MCF 10A (cell line): Measurements from ENCODE around the gene TENT5D. TPM values are rescaled to one million over a fixed set of nuclear protein-coding genes. Genes with fewer than 3 reads are reported as not detected.
A peak's percentile ranks its signal among the peaks of the same experiment; 100 is the strongest.

Experiments
- BruUV-seq: library from RNA; stranded (reverse); fragments of 400-500 nt; replicated peaks from 2 replicates; lab custom pipeline; 2021; lab: Mats Ljungman, UMichigan
- CTCF ChIA-PET: fragments of 300-600 bp; sonication (Branson Sonifier 250); formaldehyde crosslinking; extraction: SDS; loops from one replicate; lab custom pipeline; 2021; ENCODE audit warnings: antibody characterized with exemption, inconsistent platforms; lab: Yijun Ruan, JAX
- POLR2A ChIA-PET: fragments of 300-600, 350-650 bp; sonication (Branson Sonifier 250); formaldehyde crosslinking; extraction: SDS; loops from one replicate; lab custom pipeline; 2020; ENCODE audit warnings: antibody characterized with exemption, inconsistent platforms; lab: Yijun Ruan, JAX
- DNase-seq: peaks from one replicate; pipeline ENCODE4 v3.0.0-alpha.2; 2018; ENCODE audit not compliant: unreplicated experiment
- H3K27ac Mint-ChIP-seq: one replicate; pipeline ENCODE4 v1.8.0; 2022; ENCODE audit warnings: mild to moderate bottlenecking, low read depth, mixed read lengths; ENCODE audit not compliant: unreplicated experiment
- H3K27me3 Mint-ChIP-seq: one replicate; pipeline ENCODE4 v1.8.0; 2022; ENCODE audit warnings: mixed read lengths; ENCODE audit not compliant: insufficient read depth, unreplicated experiment
- H3K36me3 Mint-ChIP-seq: one replicate; pipeline ENCODE4 v1.8.0; 2022; ENCODE audit warnings: mild to moderate bottlenecking, moderate library complexity, mixed read lengths; ENCODE audit not compliant: insufficient read depth, unreplicated experiment
- H3K4me1 Mint-ChIP-seq: one replicate; pipeline ENCODE4 v1.8.0; 2022; ENCODE audit warnings: mixed read lengths; ENCODE audit not compliant: insufficient read depth, unreplicated experiment
- H3K4me3 Mint-ChIP-seq: one replicate; pipeline ENCODE4 v1.8.0; 2022; ENCODE audit warnings: mild to moderate bottlenecking, moderate library complexity, mixed read lengths; ENCODE audit not compliant: unreplicated experiment
- H3K9me3 Mint-ChIP-seq: one replicate; pipeline ENCODE4 v1.8.0; 2022; ENCODE audit warnings: mixed read lengths; ENCODE audit not compliant: unreplicated experiment
- intact Hi-C: fragments of 100-400 bp; cut with micrococcal nuclease; formaldehyde crosslinking; loops from 2 replicates; pipeline ENCODE4 v1.14.1; 2022
- total RNA-seq: library from RNA; stranded (reverse); gene quantifications from 2 replicates; pipeline ENCODE4 v1.2.3, GENCODE V29; 2022
- TF ChIP-seq, protein P1 (sequence below): fragments of 200-600 bp; IDR thresholded peaks from one replicate; pipeline ENCODE4 v1.8.0; 2022; ENCODE audit warnings: antibody characterized with exemption, mild to moderate bottlenecking; ENCODE audit not compliant: unreplicated experiment

TENT5D gene
- total RNA-seq, 1 experiment from 2014 or later: not detected

DNA sequence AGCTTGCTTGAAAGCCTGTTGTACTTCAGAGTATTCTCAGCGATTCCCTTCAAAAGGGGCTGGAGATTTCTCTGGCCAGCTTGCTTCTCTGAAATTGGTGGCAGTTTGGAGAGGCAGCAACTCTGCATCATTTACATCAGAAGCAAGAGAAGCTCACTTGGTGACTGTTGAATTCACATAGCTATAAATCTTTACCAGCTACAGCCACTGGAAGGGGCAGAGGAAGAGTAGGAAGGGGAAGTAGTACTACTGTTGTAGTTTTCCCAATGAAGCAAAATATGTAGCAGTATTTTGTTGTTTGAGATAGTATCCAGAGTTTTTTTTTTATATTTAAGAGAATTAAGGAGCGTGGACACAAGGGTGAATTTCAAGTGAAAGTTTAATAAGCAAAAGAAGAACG is 2.8 kb downstream of the TENT5D start:
- intact Hi-C loops: no loop called here
- no TSS peak for BruUV-seq
- TF ChIP-seq, protein P1, sequence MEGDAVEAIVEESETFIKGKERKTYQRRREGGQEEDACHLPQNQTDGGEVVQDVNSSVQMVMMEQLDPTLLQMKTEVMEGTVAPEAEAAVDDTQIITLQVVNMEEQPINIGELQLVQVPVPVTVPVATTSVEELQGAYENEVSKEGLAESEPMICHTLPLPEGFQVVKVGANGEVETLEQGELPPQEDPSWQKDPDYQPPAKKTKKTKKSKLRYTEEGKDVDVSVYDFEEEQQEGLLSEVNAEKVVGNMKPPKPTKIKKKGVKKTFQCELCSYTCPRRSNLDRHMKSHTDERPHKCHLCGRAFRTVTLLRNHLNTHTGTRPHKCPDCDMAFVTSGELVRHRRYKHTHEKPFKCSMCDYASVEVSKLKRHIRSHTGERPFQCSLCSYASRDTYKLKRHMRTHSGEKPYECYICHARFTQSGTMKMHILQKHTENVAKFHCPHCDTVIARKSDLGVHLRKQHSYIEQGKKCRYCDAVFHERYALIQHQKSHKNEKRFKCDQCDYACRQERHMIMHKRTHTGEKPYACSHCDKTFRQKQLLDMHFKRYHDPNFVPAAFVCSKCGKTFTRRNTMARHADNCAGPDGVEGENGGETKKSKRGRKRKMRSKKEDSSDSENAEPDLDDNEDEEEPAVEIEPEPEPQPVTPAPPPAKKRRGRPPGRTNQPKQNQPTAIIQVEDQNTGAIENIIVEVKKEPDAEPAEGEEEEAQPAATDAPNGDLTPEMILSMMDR: no peak
- Mint-ChIP-seq H3K27ac (no peak overlapping the region), H3K4me1 (no peaks in the 10 kb centered on the region), H3K9me3 (peaks cover 15% of the 10 kb centered on the region), H3K36me3 (no peaks in the 10 kb centered on the region), H3K27me3 (no peaks in the 10 kb centered on the region), H3K4me3 (no peak overlapping the region)
- DNase-seq: no peak
- CTCF ChIA-PET: no interaction called here
- POLR2A ChIA-PET: no interaction called here

DNA sequence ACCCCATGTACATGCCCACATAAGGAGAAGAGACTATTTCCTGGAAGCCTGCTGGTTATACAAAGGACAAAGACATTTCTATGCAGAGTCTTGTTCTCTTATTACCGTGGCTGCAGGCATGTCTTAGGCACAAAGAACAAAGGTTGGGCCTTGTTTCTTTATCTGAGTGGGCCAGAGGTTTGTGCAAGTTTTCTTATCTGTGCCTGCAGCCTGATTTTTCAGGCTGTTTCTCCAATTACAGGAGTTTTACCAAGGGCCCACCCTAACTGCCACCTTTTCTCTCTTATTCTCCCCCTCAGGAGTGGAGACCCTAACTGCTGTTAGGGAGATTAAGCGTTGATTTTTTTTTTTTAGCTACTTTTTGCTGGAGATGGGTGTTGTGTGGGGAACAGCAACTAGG is 3.5 kb downstream of the TENT5D start:
- BruUV-seq: no TSS peak
- CTCF ChIA-PET: no interaction called here
- Mint-ChIP-seq H3K9me3 (peaks cover 15% of the 10 kb centered on the region), H3K4me1 (no peaks in the 10 kb centered on the region), H3K27me3 (no peaks in the 10 kb centered on the region), H3K27ac (no peak overlapping the region), H3K36me3 (no peaks in the 10 kb centered on the region), H3K4me3 (no peak overlapping the region)
- POLR2A ChIA-PET: no interaction called here
- DNase-seq: no peak
- intact Hi-C loops: no loop called here
- TF ChIP-seq, protein P1: no peak

DNA sequence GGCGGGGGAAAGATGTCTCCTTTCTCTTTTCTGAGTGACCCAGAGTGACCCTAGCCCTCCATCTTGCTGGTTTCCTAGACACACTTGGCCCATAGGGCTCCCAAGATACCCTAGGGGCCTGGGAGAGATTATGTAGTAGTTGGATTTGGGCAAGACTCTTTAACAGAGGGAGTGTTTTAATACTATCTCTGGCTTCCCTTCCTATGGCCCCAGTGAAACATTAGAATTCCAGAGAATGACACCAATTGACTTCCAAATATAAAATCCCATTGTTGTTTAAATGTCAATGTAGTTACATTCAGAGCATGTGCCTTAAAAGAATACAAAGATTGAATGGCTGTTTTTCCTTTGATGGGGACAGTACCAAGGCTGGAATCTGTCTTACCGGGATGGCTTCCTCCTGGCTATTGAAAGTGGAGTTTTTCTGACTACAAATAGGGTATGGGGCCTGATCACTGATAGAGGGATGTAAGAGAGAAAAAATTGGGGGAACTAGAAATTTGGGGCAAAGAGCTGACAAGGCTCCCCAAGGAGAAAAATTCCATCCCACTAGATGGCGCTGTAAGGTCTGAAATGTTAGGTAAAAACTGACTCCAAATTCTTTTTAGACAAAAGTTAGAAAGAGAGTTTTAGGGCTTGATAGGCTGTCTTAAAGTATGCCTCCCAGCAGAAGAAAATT is 10.7 kb downstream of the TENT5D start:
- no peaks in the 10 kb centered on the region for H3K4me1 Mint-ChIP-seq
- POLR2A ChIA-PET: no interaction called here
- H3K9me3 Mint-ChIP-seq: peaks cover 7% of the 10 kb centered on the region
- no peaks in the 10 kb centered on the region for H3K27me3 Mint-ChIP-seq
- no TSS peak for BruUV-seq
- peak; percentile 20 for DNase-seq
- intact Hi-C loops: loop anchor here (1.0 kb wide), 1 partner anchor 147 kb away; no protein-coding TSS in a partner anchor
- TF ChIP-seq, protein P1: peak; percentile 8
- no peaks in the 10 kb centered on the region for H3K36me3 Mint-ChIP-seq
- no peak overlapping the region for H3K27ac Mint-ChIP-seq
- CTCF ChIA-PET: no interaction called here
- H3K4me3 Mint-ChIP-seq: no peak overlapping the region

DNA sequence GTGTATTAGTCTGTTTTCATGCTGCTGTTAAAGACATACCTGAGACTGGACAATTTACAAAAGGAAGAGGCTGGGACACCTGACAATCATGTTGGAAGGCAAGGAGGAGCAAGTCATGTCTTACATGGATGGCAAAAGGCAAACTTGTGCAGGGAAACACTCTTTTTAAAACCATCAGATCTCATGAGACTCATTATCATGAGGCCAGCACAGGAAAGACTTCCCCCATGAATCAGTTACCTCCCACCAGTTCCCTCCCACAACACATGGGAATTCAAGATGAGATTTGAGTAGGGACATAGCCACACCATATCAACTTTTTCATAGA is 11.2 kb downstream of the TENT5D start:
- intact Hi-C loops: loop anchor here (1.0 kb wide), 1 partner anchor 147 kb away; no protein-coding TSS in a partner anchor
- TF ChIP-seq, protein P1: no peak
- no peaks in the 10 kb centered on the region for H3K4me1 Mint-ChIP-seq
- BruUV-seq: no TSS peak
- ChIA-PET CTCF (no interaction called here), POLR2A (no interaction called here)
- H3K4me3 Mint-ChIP-seq: no peak overlapping the region
- no peaks in the 10 kb centered on the region for H3K36me3 Mint-ChIP-seq
- no peaks in the 10 kb centered on the region for H3K27me3 Mint-ChIP-seq
- H3K27ac Mint-ChIP-seq: no peak overlapping the region
- DNase-seq: no peak
- H3K9me3 Mint-ChIP-seq: peaks cover 7% of the 10 kb centered on the region
